Measurements from ENCODE around the gene CDIPT.

Gene CDIPT

GRCh38 chr16:29900888-29901606, 38.0 kb upstream of the CDIPT start:
- no peak for DNase-seq (ENCODE audit: extremely low read depth, low read depth)
- H3K4me3 ChIP-seq (replicated peaks; ENCODE audit: low read depth, low read length): peak overlapping the region; percentile 62
- no peak for TF ChIP-seq CTCF (IDR thresholded peaks at IDR 0.05; ENCODE audit: low read depth, low read length, missing control alignments)

- no peak for TF ChIP-seq CTCF (IDR thresholded peaks at IDR 0.05; ENCODE audit: low read depth, low read length, missing control alignments)
- H3K4me3 ChIP-seq (replicated peaks; ENCODE audit: low read depth, low read length): peak within 1 kb of the TSS; percentile 62
- peak; percentile 35 for DNase-seq (ENCODE audit: extremely low read depth, low read depth)
These were observed 37.3 kb upstream of the CDIPT start, which contains the start of gene ASPHD1 for GRCh38 chr16:29900102-29900887. TSS of gene ASPHD1 (plus strand) at chr16:29900488. CDS start at chr16:29900972, 484 bp downstream.

DNA sequence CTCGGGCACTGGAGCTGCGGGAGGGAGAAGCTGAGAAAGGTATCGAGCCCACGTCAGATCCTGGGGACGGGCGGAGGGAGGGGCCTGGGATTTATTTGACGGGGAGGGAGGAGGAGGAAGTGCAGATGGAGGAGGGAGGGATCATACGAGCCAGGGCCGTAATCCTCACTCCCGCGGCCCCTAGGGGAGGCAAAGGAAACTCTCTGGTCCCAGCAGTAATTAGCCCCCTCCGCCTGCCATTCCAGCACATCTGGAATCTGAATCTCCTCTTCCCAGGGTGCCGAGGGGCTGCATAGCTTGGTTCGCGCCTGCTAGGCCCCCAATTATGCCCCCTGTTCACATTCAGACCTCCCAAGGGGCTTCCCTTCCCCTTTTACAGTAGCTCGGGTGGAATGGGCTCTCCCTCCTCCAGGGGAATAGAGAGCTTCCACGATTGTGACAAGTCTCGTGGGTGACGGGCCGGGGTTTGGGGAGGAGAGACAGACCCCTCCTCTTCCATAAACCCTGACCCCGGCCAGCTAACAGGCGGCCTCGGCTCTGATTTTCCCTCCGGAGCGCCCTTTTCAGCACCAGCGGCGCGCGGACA, 36.6 kb upstream of the CDIPT start, which contains the start of gene SEZ6L2:
SEZ6L2 (minus strand) TSS at position 35 of the 586 bp plus-strand sequence. CDS start 531 bp downstream, outside the sequence.
- TF ChIP-seq CTCF (IDR thresholded peaks at IDR 0.05; ENCODE audit: low read depth, low read length, missing control alignments): peak; percentile 14
- peak; percentile 47 for DNase-seq (ENCODE audit: extremely low read depth, low read depth)
- peak within 1 kb of the TSS; percentile 62 for H3K4me3 ChIP-seq (replicated peaks; ENCODE audit: low read depth, low read length)

DNA sequence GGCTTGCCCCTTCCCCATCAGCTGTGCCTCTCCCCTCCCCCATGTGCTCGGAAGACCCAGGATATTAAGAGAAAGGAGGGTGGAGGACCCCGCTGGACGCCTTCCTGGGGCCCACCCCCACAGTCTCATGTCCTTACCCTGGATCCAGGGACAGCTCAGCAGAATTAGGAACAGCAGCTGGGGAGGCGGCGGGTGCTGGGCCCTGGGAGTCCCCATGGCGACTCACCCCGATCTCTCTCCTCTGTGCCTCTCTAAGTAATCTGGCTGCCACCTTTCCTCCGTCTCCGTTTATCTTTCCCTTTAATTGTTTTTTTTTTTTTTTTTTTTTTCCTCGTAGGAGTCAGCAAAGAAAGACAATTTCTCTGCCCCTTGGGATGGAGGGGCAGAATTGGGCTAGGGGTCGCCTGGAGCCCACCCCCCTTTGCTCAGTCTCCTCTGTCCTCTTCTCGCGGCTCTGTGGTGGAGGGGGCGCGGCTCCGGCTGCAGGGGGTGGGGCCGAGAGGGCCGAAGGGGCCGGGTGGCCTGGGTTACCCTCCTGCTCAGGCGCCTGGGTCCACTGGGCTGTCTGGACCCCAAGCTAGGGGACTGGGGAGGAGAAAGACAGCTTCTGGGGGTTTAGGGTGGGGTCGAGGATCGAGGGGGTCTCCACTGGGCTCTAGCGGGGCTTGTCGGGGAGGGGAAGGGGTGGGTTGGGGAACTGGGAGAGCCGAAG, 35.9 kb upstream of the CDIPT start:
- TF ChIP-seq CTCF (IDR thresholded peaks at IDR 0.05; ENCODE audit: low read depth, low read length, missing control alignments): no peak
- peak overlapping the region; percentile 62 for H3K4me3 ChIP-seq (replicated peaks; ENCODE audit: low read depth, low read length)
- DNase-seq (ENCODE audit: extremely low read depth, low read depth): no peak

DNA sequence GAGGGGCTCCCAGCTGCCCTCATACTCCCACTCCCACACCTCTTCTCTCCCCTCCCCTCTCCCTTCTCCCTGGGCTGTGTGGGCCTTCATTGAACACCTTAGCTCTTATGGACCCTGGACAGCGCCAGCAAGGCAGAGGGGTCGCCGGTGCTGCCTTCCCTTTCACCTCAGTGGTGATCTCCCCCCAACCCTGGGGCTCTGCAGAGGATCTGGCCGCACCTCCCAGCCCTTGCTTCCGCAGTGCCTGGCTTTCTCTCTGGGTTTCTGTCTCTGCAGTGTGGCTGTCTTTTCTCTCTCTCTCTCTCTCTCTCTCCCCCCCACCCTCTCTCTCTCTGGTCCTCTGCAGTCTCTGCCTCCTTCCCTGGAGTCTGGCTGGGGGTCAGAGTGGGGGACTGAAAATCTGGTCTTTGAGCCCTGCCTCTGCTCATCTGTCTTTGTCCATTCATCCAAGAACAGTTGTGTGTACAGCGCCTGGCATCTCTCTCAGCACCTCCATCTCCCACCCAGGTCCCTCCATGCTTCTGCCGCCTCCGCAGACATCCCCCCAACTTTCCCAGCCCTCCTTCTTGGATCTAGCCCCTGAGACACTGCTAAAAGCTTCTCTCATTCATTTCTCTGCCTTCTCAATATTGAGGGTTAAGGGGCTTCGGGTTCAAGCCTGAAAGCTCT, 35.2 kb upstream of the CDIPT start:
- H3K4me3 ChIP-seq (replicated peaks; ENCODE audit: low read depth, low read length): peak overlapping the region; percentile 62
- no peak for DNase-seq (ENCODE audit: extremely low read depth, low read depth)

More for the DNA sequence above, 35.2 kb upstream of the CDIPT start:
- TF ChIP-seq CTCF (IDR thresholded peaks at IDR 0.05; ENCODE audit: low read depth, low read length, missing control alignments): no peak
